Left hindlimb (tissue), 1 donor: Measurements from ENCODE around the gene GK.
"Not testable (repeated sequence)": the region's sequence is repeated elsewhere in the genome, so short reads cannot be mapped to it uniquely, and the experiment has no call there.

Experiments
- DNase-seq: peaks from one replicate; pipeline ENCODE4 v3.0.0-alpha.2; 2018

Gene GK

DNA sequence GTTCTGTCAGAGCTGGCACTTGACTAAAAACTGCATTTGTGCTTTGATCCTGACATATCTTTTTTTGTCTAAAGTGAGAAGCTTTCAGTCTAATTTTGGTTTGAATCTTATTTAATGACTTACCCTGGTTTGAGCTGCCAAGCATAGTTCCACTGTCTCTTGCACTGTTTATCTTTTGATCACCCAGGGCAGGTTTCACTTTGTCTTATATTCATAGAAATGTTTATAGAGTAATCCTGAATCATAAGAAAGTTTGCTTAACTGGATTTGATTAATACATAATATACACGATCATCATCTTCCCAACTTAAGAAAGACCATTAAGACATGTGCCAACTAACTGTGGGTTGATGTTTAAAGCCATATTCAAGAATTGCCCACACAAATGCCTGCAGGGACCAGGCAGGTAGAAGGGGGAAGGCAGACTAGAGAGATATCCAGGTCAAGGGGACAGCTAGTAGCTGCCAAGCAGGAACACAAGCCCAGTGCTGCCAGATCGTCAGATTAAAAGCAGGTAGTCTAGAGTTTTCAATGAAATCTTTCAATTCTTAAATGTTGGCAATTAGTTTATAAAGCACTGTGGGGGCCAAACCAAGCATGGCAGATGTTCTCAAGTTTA, 1.9 kb downstream of the GK start:
- DNase-seq: no peak

DNA sequence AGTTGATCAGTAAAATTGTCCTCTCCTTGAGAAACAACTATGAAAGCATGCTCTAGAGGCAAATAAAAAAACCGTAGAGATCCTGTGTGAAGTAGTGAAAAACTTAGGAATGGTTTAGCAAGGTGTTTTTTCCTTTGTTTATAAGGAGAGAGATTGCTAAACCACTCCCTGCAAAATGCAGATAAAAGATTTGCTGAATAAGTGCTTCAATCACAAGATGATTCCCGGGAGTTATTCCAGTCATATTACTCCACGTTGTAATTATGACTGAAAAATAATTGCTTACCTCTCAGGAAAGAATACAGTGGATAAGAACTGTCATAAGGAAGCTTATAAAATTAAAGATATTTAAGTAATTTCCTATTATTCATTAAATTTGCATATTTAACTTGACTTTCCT, 2.8 kb downstream of the GK start:
- no peak for DNase-seq

DNA sequence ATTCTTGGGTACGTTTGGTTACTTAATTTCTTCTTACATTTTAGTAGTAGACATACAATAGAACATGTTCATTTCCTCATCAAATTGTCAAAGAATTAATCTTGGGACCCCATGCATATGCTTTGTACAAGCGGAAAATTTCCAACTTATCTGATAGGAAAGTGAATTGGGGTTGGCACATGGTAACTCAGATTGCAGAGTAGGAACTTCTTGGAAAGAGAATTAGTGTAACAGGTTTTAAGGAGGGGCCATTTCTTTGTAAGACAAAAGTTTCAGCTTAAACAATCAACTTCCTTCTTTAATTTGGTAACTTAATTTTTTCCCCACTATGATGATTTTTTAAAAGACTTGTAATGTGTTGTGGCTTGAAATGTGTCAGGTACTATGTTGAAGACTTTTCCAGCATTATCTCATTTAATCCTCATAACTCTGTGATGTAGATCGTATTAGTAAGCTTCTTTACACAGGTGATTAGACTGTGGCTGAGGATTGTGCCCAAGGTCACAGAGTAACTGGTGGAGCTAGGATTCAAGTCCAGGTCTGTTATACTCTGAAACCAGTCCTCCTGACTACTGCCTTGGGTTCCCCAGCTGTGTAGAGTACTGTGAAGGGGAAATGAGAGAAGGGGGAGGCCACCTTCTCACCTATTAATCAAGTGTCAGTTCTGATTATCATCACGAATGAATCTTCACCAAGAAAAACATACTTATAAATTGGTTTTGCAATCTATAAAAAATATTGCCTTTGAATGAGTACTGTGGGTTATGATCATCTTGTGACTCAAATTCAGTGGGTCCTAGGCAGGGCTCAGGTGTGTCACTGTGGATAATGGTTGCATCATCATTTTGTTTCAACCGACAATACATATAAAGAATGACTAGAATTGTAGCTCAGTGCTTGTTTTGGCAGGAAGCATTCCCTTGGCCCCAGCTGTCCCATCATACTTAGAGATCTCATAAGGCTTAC, 4.3 kb downstream of the GK start:
- DNase-seq: no peak

DNA sequence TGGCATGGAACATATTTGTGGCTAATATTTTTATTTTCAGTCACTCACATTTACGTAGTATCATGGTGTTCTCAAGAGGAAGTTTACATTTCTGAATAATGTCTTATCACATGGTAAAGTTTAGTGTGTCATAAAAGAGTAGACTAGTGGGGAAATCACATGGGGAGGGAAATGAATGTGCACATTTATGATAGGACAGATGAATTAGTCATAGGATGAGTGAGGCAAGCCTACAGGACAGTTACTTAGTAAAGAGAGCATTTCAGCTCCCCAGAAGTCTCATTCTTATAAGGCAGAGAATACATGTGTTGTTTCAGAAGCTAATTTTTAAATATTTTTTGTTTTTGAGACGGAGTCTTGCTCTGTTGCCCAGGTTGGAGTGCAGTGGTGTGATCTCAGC, 6.2 kb downstream of the GK start:
- no peak for DNase-seq

DNA sequence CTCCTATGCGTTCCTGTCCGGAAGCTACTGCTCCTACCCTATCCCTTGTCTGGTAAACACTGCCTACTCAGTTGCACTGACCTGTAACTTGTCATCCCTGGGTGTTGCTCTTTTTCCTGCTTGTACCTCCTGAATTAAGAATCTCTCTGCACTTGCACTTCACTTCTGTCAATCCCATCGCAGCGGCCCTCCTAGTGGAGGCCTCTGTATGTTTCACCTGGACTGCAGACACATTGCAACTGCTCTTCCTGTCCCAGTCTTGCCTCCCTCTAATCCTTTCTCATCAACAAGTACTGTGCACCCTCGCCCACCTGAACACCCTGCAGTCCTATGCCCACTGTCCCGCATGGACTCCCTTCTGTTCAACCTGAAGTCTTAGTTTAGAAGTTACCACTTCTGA, 8.0 kb downstream of the GK start:
- no peak for DNase-seq

DNA sequence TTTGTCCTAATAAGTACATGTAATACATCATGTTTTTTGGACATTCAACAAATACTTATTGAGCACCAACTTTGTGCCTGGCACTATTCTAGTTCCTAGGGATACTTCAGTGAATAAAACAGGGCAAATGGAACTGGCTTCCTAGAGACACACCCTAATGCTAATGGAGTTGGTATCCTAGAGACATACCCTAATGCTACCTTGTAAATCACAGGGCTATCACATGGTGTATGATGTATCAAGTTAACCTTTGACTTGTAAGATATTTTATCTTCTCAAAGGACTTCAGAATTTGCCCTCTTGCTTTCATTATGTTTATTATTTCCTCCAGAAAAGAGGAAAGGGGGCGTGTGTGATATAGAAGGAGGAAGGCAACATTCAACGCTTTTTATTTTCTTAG, 10.1 kb downstream of the GK start:
- no peak for DNase-seq

GRCh38 chrX:30665471-30665870, 12.2 kb downstream of the GK start:
- DNase-seq: no peak

DNA sequence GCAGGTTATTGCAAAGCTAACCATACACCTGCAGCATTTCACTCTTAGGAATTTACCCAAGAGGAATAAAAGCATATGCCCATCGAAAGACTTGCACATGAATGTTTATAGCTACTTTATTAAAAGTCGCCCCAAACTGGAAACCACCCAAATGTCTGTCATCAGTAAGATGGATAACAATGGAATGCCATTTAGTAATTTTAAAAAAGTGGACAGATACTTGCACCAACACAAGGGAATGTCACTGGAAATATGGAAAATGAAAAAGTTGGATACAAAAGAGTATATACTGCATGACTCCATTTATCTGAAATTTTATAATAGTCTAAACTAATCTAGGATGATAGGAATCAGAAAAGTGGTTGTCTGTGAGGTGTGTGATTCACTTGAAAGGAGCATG, 12.9 kb downstream of the GK start:
- DNase-seq: no peak

GRCh38 chrX:30668581-30668980, 15.4 kb downstream of the GK start:
- no peak for DNase-seq

- DNase-seq: not testable (repeated sequence)
Observed at GRCh38 chrX:30671189-30671588, 18.0 kb downstream of the GK start.

GRCh38 chrX:30673127-30673796, 20.0 kb downstream of the GK start:
- no peak for DNase-seq

DNA sequence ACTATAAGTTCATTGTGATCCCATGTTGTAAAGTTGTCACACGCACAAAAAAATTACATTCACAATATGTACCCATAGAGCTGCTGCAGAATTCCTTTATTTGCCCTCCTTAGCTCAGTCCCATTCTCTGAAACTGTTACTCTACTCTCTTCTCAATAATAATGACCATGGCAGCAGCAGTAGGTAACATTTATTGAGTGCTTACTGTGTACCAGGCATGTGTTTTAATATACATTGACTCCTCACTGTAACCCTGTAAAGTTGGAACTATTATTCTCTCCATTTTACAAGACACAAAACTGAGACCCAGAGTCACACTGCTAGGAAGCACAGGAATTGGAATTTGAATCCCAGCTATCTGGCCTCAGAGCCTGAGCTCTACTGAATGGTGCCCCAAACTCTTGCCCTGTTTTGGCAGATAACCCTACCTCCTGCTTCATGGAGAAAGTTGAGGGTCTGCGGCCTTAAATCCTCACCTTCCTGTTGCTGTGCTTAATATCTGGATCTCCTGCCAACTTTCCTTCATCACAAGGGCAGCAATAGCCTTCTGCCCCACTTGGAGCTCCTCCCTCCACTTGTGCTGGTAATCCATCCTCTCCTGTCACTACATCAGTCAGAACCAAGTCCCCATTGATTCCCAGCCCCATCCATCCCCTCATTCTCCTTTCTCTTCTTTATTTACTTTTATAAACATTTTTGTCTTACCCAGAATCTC, 20.8 kb downstream of the GK start:
- no peak for DNase-seq

GRCh38 chrX:30674799-30675198, 21.6 kb downstream of the GK start:
- no peak for DNase-seq

DNA sequence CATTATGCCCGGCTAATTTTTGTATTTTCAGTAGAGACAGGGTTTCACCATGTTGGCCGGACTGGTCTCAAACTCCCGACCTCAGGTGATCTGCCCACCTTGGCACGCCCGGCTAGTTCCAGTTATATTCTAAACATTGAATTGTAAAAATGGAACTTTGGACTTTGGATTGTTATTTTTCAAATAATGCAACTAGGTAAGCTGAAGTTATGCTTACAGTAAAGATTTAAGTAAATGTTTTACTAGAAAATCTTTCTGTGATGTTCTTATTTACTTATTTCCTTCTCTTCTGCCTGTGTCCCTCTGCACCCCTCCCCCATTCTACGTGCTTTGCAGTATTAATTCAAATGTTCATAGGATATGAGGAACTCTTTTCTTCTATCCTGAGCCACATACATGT, 26.1 kb downstream of the GK start:
- DNase-seq: no peak

DNA sequence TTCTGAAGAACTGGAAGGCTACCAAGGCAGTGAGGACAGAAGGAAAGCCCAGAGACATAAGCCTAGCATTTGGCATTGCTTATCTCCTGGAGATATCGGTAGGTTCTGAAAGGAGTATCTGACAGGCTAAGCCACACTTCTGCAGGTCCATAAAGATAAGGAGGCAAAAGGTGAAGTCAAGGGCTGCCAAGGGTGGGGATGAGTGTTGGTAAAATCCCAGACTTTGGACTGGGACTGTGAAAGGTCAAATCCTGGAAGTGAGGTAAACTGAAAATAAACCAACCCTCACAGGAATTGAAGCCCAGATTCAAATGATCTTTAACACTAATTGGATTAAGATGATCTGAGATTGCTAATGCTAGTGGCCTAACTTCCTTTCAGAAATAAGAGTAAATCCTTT, 27.4 kb downstream of the GK start:
- no peak for DNase-seq

DNA sequence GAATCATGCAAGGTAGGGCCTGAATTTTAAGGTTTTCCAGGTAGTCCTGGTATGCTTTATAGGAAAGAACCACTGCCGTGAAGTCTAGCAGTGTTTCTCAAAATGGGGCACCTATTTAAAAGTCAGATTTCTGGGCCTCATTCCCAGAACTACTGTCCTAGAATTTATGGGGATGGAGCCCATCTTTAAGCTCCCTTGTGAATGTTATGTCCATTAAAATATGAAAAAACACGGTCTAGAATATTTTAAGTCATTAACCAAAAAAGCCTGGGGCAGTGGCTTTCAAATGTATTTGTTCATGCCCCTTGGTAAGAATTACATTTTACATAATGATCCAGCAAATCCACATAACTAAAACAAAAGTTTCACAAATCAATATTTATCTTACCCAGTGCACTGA, 35.4 kb downstream of the GK start:
- no peak for DNase-seq

GRCh38 chrX:30689116-30689515, 35.9 kb downstream of the GK start:
- DNase-seq: no peak

GRCh38 chrX:30690330-30690729, 37.1 kb downstream of the GK start:
- no peak for DNase-seq

DNA sequence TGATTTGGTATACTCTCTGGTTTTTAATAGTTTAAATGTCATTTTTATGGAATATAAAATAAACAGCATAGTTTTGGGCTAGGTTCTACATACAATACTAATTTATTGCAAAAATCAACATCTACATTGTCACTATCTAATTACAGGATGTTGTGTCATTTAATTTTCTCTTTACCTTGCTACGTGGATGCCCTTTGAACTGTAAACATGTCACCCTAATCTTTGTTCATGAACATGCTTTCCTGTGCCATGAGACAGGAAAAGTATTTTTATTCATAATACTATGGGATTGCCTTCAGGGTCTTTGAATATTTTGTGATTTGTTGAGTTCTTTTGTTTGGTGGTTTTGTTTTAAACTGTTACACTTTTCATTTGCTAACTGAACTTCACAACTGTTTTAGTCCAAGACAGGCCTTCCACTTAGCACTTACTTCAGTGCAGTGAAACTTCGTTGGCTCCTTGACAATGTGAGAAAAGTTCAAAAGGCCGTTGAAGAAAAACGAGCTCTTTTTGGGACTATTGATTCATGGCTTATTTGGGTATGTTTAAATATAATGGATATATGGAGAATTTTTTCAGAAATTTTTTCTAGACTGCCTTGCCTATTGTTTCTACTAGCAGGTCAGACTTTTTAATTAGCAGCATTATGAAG, 40.9 kb downstream of the GK start:
- DNase-seq: no peak

DNA sequence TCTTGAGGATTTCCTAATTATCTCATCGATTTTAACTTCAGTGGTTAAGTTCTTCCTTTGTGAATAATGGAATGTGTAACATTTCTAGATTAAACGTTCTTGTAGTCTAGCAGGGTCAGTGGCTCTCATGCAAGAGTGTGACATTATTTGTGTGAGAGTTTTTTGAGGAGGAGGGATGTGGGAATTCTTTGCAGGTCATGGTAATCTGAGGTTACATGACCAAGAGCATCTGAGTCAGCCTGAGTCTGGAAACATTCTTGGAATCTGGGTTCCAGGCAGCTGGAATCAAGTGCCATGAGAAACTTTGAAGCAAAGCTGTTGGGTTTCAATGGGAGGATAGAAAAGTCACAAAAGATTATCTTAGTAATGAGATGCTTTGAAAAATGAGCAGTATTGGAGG, 49.5 kb downstream of the GK start:
- no peak for DNase-seq

- no peak for DNase-seq
Observed at GRCh38 chrX:30706216-30706775, 53.1 kb downstream of the GK start.

DNA sequence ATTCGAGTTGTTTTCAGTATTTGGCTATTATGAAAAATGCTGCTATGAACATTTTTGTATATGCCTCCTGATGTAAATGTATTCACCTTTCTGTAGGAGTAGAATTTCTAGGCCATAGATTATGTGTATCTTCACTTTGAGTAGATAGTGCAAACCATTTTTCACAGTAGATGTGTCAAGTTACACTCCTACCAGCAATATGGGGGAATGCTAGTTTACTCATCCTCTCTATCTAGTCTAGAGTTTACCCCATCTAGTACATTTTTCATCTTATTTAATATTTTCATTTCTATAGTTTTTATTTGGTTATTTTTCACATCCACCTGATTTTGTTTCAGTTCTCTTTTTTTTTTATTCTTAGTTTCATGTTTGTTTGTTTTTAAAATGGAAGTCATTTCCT, 59.0 kb downstream of the GK start:
- no peak for DNase-seq
